Brain microvascular endothelial cell (primary cell): ENCODE measurements around the gene TMEM209.

Source experiments
- DNase-seq: peaks from one replicate; pipeline ENCODE4 v3.0.0-alpha.2; 2020
- H3K27ac ChIP-seq: fragments of 250-450 bp; sonication (Bioruptor Pico); 2 replicates; pipeline ENCODE4 v1.5.1; 2020; ENCODE audit warnings: mild to moderate bottlenecking, moderate library complexity
- H3K27me3 ChIP-seq: fragments of 250-450 bp; sonication (Bioruptor Pico); replicated peaks from 2 replicates; pipeline ENCODE4 v1.5.1; 2020; ENCODE audit warnings: mild to moderate bottlenecking
- H3K36me3 ChIP-seq: fragments of 250-450 bp; sonication (Bioruptor Pico); replicated peaks from 2 replicates; pipeline ENCODE4 v1.5.1; 2020; ENCODE audit warnings: mild to moderate bottlenecking
- H3K4me3 ChIP-seq: 2 replicates; pipeline ENCODE4 v1.5.1; 2011; ENCODE audit warnings: low read depth, mild to moderate bottlenecking, control low read depth, low read length, moderate library complexity
- in situ Hi-C: cut with HindIII; loops from 2 replicates; pipeline ENCODE4 v1.10.0; 2017; ENCODE audit warnings: low sequenced_read_pairs, low pct_ligation_motif_present
- TF ChIP-seq, protein P1 (sequence below): IDR thresholded peaks from 2 replicates; pipeline ENCODE4 v1.5.1; 2011; ENCODE audit warnings: low read depth, mild to moderate bottlenecking, moderate library complexity, low read length, control low read depth, inconsistent platforms; ENCODE audit errors: missing control alignments

TMEM209 gene

DNA sequence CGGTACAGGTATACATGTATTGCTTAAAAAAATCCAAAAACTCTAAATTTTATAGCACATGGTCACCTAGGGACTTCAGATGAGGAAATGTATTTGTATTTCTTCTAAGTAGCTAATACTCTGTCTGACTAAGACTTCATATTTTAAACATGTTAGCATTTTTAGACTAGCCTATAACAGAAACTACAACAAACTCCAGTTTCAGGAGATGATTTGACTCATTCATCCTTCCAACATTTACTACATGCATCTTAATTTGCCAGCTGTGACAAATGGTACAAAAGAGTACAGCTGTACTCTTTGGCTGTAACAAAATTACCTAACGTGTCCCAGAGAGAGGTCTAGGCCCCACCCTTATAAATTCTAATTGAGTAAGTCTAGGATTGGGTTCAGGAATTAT, 22.2 kb downstream of the TMEM209 start:
- Histone ChIP-seq H3K36me3 (peaks cover 19% of the 10 kb centered on the region), H3K27ac (no peak overlapping the region), H3K27me3 (no peaks in the 10 kb centered on the region), H3K4me3 (no peak overlapping the region)
- DNase-seq, result no peak
- in situ Hi-C loops, result no loop called here
- TF ChIP-seq, protein P1, sequence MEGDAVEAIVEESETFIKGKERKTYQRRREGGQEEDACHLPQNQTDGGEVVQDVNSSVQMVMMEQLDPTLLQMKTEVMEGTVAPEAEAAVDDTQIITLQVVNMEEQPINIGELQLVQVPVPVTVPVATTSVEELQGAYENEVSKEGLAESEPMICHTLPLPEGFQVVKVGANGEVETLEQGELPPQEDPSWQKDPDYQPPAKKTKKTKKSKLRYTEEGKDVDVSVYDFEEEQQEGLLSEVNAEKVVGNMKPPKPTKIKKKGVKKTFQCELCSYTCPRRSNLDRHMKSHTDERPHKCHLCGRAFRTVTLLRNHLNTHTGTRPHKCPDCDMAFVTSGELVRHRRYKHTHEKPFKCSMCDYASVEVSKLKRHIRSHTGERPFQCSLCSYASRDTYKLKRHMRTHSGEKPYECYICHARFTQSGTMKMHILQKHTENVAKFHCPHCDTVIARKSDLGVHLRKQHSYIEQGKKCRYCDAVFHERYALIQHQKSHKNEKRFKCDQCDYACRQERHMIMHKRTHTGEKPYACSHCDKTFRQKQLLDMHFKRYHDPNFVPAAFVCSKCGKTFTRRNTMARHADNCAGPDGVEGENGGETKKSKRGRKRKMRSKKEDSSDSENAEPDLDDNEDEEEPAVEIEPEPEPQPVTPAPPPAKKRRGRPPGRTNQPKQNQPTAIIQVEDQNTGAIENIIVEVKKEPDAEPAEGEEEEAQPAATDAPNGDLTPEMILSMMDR, result no peak

DNA sequence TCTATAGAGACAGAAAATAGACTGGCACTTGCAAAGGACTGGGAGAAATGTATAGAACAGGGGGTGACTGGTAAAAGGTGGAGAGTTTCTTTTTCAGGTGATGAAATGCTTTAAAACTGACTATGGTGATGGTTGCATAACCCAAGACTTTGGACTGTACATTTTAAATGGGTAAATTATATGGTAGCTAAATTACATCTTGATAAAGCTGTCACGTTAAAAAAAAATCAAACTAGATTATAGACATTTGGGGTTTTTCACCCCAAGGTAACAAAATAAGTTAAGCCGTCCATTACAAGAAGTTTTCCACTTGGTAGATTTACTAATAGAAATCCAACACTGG, 24.0 kb downstream of the TMEM209 start:
- Histone ChIP-seq H3K4me3 (no peak overlapping the region), H3K27me3 (no peaks in the 10 kb centered on the region), H3K36me3 (peaks cover 19% of the 10 kb centered on the region), H3K27ac (no peak overlapping the region)
- DNase-seq, result no peak
- in situ Hi-C loops, result no loop called here
- TF ChIP-seq, protein P1, result no peak

DNA sequence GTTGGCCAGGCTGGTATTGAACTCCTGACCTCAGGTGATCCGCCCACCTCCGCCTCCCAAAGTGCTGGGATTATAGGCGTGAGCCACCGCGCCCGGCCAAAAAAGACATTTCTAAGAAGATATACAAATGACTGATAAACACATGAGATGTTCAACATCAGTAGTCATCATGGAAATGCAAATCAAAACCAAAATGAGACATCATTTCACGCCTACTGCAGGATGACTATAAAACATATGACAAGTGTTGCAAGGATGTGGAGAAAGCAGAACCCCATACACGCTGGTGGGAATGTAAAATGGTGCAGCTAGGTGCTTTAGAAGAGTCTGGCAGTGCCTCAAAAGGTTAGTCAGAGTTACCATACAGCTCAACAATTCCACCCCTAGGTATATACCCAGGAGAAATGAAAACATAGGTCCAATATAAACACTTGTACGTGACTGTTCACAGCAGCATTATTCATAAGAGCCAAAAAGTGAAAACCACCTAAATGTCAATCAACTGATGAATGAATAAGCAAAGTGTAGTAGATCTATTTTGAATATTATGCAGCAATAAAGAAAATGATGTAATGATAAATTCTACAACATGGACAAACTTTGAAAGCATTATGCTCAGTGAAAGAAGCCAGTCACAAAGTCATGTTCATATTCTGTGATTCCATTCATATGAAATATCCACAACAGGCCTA, 24.5 kb downstream of the TMEM209 start:
- DNase-seq, result no peak
- Histone ChIP-seq H3K27ac (no peak overlapping the region), H3K36me3 (peaks cover 19% of the 10 kb centered on the region), H3K4me3 (no peak overlapping the region), H3K27me3 (no peaks in the 10 kb centered on the region)
- TF ChIP-seq, protein P1, result no peak
- in situ Hi-C loops, result no loop called here

DNA sequence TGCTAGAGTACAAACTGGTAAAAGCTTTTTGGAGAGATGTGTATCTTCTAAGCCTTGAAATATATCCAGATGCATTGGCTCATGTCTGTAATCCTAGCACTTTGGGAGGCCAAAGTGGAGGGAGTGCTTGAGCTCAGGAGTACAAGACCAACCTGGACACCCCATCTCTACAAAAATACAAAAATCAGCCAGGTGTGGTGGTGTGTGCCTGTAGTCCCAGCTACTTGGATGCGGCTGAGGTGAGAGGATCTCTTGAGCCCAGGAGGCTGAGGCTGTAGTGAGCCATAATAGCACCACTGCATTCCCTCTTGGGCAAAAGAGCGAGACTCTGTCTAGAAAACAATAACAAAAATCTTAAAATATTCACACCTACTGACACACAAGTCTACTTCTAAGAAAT, 25.6 kb downstream of the TMEM209 start:
- Histone ChIP-seq H3K36me3 (peaks cover 21% of the 10 kb centered on the region), H3K27me3 (no peaks in the 10 kb centered on the region), H3K4me3 (no peak overlapping the region), H3K27ac (no peak overlapping the region)
- in situ Hi-C loops, result no loop called here
- TF ChIP-seq, protein P1, result no peak
- no peak for DNase-seq

DNA sequence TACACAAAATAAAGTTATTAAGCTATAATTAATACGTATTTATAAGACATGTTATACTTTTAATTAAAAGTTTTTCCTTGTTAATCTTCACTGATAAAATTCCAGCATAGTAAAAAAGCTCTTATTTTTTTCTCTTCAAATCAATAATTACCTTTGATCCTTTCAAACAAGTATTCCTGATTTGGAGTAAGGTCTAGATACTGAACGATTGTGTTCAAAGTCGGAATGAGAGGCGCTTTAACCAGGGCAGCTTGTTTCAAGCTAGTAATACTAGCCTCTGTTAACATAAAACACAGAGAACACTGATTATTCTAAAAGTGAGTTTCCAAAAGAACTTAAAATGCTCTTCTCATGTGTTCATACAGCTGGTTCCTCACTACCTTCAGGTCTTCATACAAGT, 27.0 kb downstream of the TMEM209 start:
- TF ChIP-seq, protein P1, result no peak
- in situ Hi-C loops, result no loop called here
- Histone ChIP-seq H3K4me3 (no peak overlapping the region), H3K27me3 (no peaks in the 10 kb centered on the region), H3K36me3 (peaks cover 17% of the 10 kb centered on the region), H3K27ac (no peak overlapping the region)
- no peak for DNase-seq
